A673 (cell line): Measurements from ENCODE around the gene IL17RC.
A peak's percentile ranks its signal among the peaks of the same experiment; 100 is the strongest.

Source experiments
- CTCF ChIP-seq: fragments of 300-800, 200-600 bp; sonication (generic); conservative IDR thresholded peaks from 2 replicates; pipeline ENCODE4 v1.5.1; 2017; ENCODE audit warnings: low read depth, mild to moderate bottlenecking, antibody characterized with exemption, low read length, moderate library complexity, mixed read lengths
- EZH2 ChIP-seq: fragments of 200-600 bp; sonication (generic); IDR thresholded peaks from 2 replicates; pipeline ENCODE4 v1.6.1; 2017; ENCODE audit warnings: borderline replicate concordance, low read depth, mild to moderate bottlenecking, mixed read lengths, antibody characterized with exemption, low read length; ENCODE audit not compliant: poor library complexity, severe bottlenecking

GRCh38 chr3:9957214-9957613 is 40.3 kb downstream of the IL17RC start:
- peak; percentile 44 for TF ChIP-seq CTCF
- TF ChIP-seq EZH2: no peak
